ENCODE measurements around the gene OR10C1. TPM values are rescaled to one million over a fixed set of nuclear protein-coding genes. Genes with fewer than 3 reads are reported as not detected.

The OR10C1 gene
- total RNA-seq, 2 experiments from 2014 or later: not detected

DNA sequence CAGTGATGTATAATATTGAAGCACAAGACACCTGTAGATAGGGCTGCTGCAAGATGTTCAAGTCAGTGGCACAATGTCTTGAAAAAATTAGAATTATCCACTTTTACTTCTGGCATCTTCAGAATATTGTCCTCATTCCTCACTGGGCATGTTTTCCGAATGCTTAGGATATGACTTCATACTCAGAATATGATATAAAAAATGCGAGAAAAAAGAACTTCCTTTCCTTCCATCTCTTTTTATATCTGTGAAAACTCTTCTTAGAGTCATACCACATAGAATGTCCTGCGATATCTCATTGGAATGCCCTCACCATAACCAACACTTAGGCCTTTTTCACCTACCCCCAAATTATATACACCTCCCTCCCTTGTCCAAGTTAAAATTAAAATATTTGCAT is 44.1 kb downstream of the OR10C1 start:
- ChIA-PET CTCF (no interaction called here), POLR2A (no interaction called here)
- no peaks in the 10 kb centered on the region for H3K36me3 Mint-ChIP-seq (ENCODE audit: low read depth)
- no peak overlapping the region for H3K27ac Mint-ChIP-seq
- no peaks in the 10 kb centered on the region for H3K4me1 Mint-ChIP-seq
- ATAC-seq (no peak), DNase-seq (no peak)
- no peak overlapping the region for H3K4me3 Mint-ChIP-seq
- peaks cover 7% of the 10 kb centered on the region for H3K27me3 Mint-ChIP-seq
- peaks cover 1% of the 10 kb centered on the region for H3K9me3 Mint-ChIP-seq (ENCODE audit: low read depth)
- intact Hi-C loops (cut with DNase I, micrococcal nuclease): no loop called here

DNA sequence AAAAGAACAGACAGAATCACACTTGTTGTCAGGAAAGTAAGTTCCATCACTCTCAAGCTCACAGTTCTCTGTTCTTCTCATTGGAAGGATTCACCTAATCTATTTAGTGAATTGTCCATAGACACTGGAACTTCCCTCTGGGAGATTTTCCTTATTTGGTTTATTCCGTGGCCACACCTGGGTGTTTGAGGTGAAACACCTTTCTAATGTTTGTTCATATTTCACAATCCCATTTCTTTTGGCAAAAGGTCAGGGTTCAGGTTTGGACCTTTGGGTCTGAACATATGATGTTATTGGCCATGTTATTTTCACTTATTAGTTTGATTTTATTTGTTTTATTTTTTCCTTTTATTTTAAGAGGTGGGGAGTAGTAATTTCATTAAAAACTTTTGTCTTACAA is 44.6 kb downstream of the OR10C1 start:
- peaks cover 9% of the 10 kb centered on the region for H3K27me3 Mint-ChIP-seq
- ATAC-seq: no peak
- H3K36me3 Mint-ChIP-seq (ENCODE audit: low read depth): no peaks in the 10 kb centered on the region

DNA sequence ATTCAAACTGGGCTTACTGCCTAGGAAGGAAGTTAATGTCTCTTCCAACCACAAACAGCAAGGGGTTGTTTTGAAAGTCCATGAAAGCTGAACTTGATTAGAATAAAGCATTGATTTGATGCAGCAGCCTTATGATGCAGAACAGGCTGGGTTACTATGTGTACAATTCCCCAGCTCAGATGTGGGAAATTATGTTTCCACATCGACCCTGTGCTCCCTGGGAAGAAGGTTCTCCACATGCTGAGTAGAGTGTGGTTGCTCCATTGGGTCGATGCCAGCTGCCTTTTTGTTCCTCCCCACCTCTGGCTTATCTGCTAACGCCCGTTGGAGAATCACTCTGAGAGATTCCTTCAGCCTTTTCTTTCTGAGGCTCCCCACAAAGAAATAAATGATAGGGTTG is 47.5 kb downstream of the OR10C1 start:
- Mint-ChIP-seq H3K36me3 (ENCODE audit: low read depth) (no peaks in the 10 kb centered on the region), H3K4me3 (no peak overlapping the region), H3K27ac (no peak overlapping the region), H3K27me3 (peaks cover 15% of the 10 kb centered on the region), H3K4me1 (no peaks in the 10 kb centered on the region), H3K9me3 (ENCODE audit: low read depth) (no peaks in the 10 kb centered on the region)
- intact Hi-C loops (cut with DNase I, micrococcal nuclease): no loop called here
- POLR2A ChIA-PET: no interaction called here
- ATAC-seq: no peak
- CTCF ChIA-PET: no interaction called here
- no peak for DNase-seq

More for the DNA sequence above, 44.6 kb downstream of the OR10C1 start:
- no peak overlapping the region for H3K4me3 Mint-ChIP-seq
- H3K4me1 Mint-ChIP-seq: no peaks in the 10 kb centered on the region
- intact Hi-C loops (cut with DNase I, micrococcal nuclease): no loop called here
- no peak overlapping the region for H3K27ac Mint-ChIP-seq
- CTCF ChIA-PET: no interaction called here
- DNase-seq: no peak
- POLR2A ChIA-PET: no interaction called here
- H3K9me3 Mint-ChIP-seq (ENCODE audit: low read depth): peaks cover 1% of the 10 kb centered on the region

DNA sequence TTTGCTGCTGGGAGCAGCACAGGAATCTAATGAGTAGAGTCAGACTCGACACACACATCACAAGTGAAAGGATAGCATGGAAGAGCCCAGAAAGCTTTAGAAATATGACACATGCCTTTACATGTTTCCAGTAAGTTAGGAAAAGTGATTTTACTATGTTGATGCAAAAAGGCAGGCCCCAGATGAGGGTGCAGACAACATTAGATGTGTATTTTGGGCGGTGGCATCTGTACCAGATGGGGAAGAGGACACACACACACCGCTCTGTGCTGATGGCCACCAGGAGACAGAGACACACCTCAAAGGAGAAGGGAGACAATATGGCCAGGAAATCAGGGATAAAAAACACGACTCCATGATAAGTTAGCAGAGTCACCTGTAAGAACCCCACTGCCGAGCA is 48.0 kb downstream of the OR10C1 start:
- Mint-ChIP-seq H3K4me1 (no peaks in the 10 kb centered on the region), H3K27ac (no peak overlapping the region), H3K9me3 (ENCODE audit: low read depth) (no peaks in the 10 kb centered on the region), H3K27me3 (peaks cover 15% of the 10 kb centered on the region), H3K36me3 (ENCODE audit: low read depth) (no peaks in the 10 kb centered on the region), H3K4me3 (no peak overlapping the region)
- POLR2A ChIA-PET: no interaction called here
- ATAC-seq (no peak), DNase-seq (no peak)
- intact Hi-C loops (cut with DNase I, micrococcal nuclease): no loop called here
- CTCF ChIA-PET: no interaction called here

DNA sequence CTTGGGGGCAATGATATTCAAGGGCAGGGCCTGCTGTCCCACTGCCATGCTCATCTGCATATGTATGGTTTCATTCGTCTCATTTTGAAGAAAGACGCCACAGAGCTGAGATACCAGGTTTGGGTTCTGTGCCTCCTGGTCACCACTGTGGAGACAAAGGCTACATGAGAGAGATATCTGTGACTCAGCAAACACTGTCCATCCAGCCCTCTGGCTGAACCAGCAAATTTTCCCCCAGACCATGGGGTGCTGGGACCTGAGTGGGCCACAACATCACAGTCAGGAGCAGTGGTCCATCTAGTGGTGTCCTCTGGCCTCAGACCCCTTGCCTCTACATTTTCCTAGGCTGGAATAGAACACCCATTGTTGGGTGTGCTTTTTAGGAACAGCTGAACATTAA is 48.6 kb downstream of the OR10C1 start, which contains the start of gene MAS1L:
MAS1L (minus strand) TSS at position 297 of the 400 bp plus-strand sequence; CDS start at position 243, 54 bp downstream.
- Mint-ChIP-seq H3K4me1 (no peaks in the 10 kb centered on the region), H3K9me3 (ENCODE audit: low read depth) (no peaks in the 10 kb centered on the region), H3K36me3 (ENCODE audit: low read depth) (no peaks in the 10 kb centered on the region), H3K4me3 (no peak within 1 kb of the TSS), H3K27ac (no peak within 1 kb of the TSS), H3K27me3 (peaks cover 13% of the 10 kb centered on the region)
- CTCF ChIA-PET: no interaction called here
- DNase-seq (no peak), ATAC-seq (no peak)
- intact Hi-C loops (cut with DNase I, micrococcal nuclease): no loop called here
- POLR2A ChIA-PET: no interaction called here

DNA sequence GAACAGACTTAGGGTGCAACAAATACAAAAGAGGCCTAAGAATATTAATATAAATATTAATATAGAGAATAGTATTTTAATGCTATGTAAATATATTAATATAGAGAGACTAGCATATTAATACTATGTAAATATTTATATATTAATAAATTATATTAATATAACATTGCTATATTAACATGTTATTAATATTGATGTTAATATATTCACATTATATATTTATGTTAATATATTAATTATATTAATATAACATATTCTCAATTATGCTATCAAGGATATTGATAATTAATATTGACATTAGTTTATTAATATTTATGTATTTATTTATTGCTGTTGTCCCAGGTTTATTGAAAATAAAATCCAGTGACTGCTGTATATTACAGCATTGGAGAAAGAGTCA is 49.8 kb downstream of the OR10C1 start:
- intact Hi-C loops (cut with DNase I, micrococcal nuclease): no loop called here
- peaks cover 15% of the 10 kb centered on the region for H3K27me3 Mint-ChIP-seq
- no peaks in the 10 kb centered on the region for H3K4me1 Mint-ChIP-seq
- no peaks in the 10 kb centered on the region for H3K36me3 Mint-ChIP-seq (ENCODE audit: low read depth)
- ChIA-PET POLR2A (no interaction called here), CTCF (no interaction called here)
- ATAC-seq: no peak
- H3K4me3 Mint-ChIP-seq: no peak overlapping the region
- H3K9me3 Mint-ChIP-seq (ENCODE audit: low read depth): no peaks in the 10 kb centered on the region
- no peak overlapping the region for H3K27ac Mint-ChIP-seq
- no peak for DNase-seq

DNA sequence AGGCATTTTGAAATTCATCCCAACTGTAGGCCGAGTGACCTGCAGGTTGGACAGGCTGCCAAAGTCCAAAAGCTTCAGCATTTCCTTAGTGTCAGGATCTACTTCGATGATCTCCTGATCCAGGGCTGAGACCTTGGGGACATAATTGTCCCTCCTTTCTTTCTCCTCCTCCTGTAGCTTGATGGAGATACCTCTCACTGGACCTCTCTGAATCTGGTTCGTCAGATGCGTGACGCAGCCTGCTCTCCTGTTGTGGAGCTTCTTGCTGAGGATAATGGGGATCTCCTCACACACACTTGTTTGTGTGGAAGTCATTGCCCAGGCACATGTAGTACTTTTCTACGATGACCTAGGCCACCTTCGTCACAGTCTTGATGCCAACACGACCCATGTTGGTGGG is 50.2 kb downstream of the OR10C1 start:
- no peak for ATAC-seq
- Mint-ChIP-seq H3K27ac (no peak overlapping the region), H3K27me3 (peaks cover 15% of the 10 kb centered on the region), H3K4me3 (no peak overlapping the region), H3K9me3 (ENCODE audit: low read depth) (no peaks in the 10 kb centered on the region), H3K36me3 (ENCODE audit: low read depth) (no peaks in the 10 kb centered on the region), H3K4me1 (no peaks in the 10 kb centered on the region)
- DNase-seq: peak; percentile 18
- intact Hi-C loops (cut with DNase I, micrococcal nuclease): no loop called here
- CTCF ChIA-PET: no interaction called here
- POLR2A ChIA-PET: no interaction called here

DNA sequence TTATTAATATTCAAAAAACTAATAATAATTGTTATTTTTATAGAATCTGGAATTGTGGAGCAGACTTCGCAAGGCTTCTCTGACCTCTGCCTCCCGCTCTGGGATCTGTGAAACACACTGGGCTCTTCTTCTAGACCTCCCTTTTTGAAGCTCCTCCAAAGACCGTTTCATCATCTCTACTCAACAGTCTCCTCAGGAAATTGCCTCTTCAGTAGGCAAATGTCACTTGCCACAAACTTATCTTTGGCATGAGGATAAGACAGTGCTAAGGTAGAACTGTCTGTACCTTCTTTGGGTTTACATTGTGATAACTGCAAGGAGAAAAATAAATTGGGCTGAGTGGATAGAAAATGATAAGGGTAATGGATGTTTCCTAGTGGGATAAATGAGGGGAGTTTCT is 50.9 kb downstream of the OR10C1 start:
- Mint-ChIP-seq H3K4me3 (no peak overlapping the region), H3K9me3 (ENCODE audit: low read depth) (no peaks in the 10 kb centered on the region), H3K4me1 (no peaks in the 10 kb centered on the region), H3K27ac (no peak overlapping the region), H3K36me3 (ENCODE audit: low read depth) (no peaks in the 10 kb centered on the region), H3K27me3 (peaks cover 18% of the 10 kb centered on the region)
- ChIA-PET POLR2A (no interaction called here), CTCF (interaction anchor here (0.7 kb wide), 1 partner anchor 15 kb away, joined by 3 read pairs; no protein-coding TSS in a partner anchor)
- intact Hi-C loops (cut with DNase I, micrococcal nuclease): no loop called here
- DNase-seq (no peak), ATAC-seq (no peak)

DNA sequence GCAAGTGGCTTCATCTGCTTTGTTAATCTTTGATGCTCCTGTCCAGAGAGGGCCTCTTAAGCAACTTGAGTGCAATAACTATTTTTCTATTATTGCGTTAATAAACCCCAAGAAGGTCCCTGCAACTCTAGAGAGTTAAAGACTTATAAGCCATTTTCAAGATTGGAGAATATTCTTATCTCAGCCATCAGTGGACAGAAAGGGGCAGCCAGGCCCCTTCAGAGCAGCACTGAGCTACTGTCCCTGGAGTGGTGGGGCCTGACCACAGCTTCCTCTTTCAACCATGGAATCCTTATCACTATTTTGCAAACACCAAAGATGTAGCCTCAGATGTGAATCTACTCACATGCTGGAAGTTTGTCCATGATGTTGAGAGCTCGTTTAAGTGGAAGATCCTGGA is 51.4 kb downstream of the OR10C1 start:
- intact Hi-C loops (cut with DNase I, micrococcal nuclease): no loop called here
- Mint-ChIP-seq H3K4me1 (no peaks in the 10 kb centered on the region), H3K27me3 (peaks cover 18% of the 10 kb centered on the region), H3K27ac (no peak overlapping the region), H3K36me3 (ENCODE audit: low read depth) (no peaks in the 10 kb centered on the region), H3K9me3 (ENCODE audit: low read depth) (no peaks in the 10 kb centered on the region), H3K4me3 (no peak overlapping the region)
- no peak for ATAC-seq
- CTCF ChIA-PET: interaction anchor here (0.7 kb wide), 1 partner anchor 16 kb away, joined by 3 read pairs; no protein-coding TSS in a partner anchor
- DNase-seq: no peak
- POLR2A ChIA-PET: no interaction called here

Other genes with a start within 250 kb of the OR10C1 start
- gene OR14J1, start 137.6 kb upstream of the OR10C1 start, total RNA-seq: not detected
- gene OR5V1, start 70.4 kb upstream of the OR10C1 start, total RNA-seq: not detected
- gene OR12D3, start 64.0 kb upstream of the OR10C1 start, total RNA-seq: not detected
- gene OR12D2, start 43.7 kb upstream of the OR10C1 start, total RNA-seq: not detected
- gene OR12D1, start 24.4 kb upstream of the OR10C1 start, total RNA-seq: not detected
- not detected for gene OR11A1, start 17.8 kb downstream of the OR10C1 start, total RNA-seq
- not detected for gene OR2H1, start 17.8 kb downstream of the OR10C1 start, total RNA-seq
- not detected for gene MAS1L, start 48.6 kb downstream of the OR10C1 start, total RNA-seq
- gene UBD, start 120.4 kb downstream of the OR10C1 start, total RNA-seq: under 1 TPM in 1 of 2 experiments, not detected in 1; 0.32 TPM
- not detected for gene OR2H2, start 145.8 kb downstream of the OR10C1 start, total RNA-seq
- 10 to 100 TPM; 25.8 to 35.9 TPM for gene GABBR1, start 193.9 kb downstream of the OR10C1 start, total RNA-seq
- gene MOG, start 217.8 kb downstream of the OR10C1 start, total RNA-seq: not detected
- gene ZFP57, start 241.8 kb downstream of the OR10C1 start, total RNA-seq: not detected

Data from activated CD4-positive, alpha-beta T cell treated with anti-CD3 and anti-CD28 coated beads for 36 hours (primary cell).